Activated naive CD8-positive, alpha-beta T cell treated with anti-CD3 and anti-CD28 coated beads, Interleukin-2, amount 50 U/mL, for 24 hours (primary cell): ENCODE measurements around the gene PFKFB3.
"Not testable (repeated sequence)": the region's sequence is repeated elsewhere in the genome, so short reads cannot be mapped to it uniquely, and the experiment has no call there.

Source experiments
- ATAC-seq: fragments of 150-1000 bp; cut with Tn5 transposase; one replicate; pipeline ENCODE4 v1.10.0; 2021
- DNase-seq: peaks from one replicate; pipeline ENCODE4 v3.0.0; 2021
- H3K27ac Mint-ChIP-seq: one replicate; pipeline ENCODE4 v1.8.0; 2021; ENCODE audit warnings: mild to moderate bottlenecking, mixed read lengths
- H3K27me3 Mint-ChIP-seq: one replicate; pipeline ENCODE4 v1.8.0; 2021; ENCODE audit warnings: mixed read lengths
- H3K36me3 Mint-ChIP-seq: one replicate; pipeline ENCODE4 v1.8.0; 2021; ENCODE audit warnings: low read depth, mixed read lengths
- H3K4me1 Mint-ChIP-seq: one replicate; pipeline ENCODE4 v1.8.0; 2021; ENCODE audit warnings: mixed read lengths
- H3K4me3 Mint-ChIP-seq: one replicate; pipeline ENCODE4 v1.8.0; 2021; ENCODE audit warnings: mild to moderate bottlenecking, moderate library complexity, mixed read lengths
- H3K9me3 Mint-ChIP-seq: one replicate; pipeline ENCODE4 v1.8.0; 2021; ENCODE audit warnings: mixed read lengths

Gene PFKFB3

GRCh38 chr10:6202098-6202683 lies 541 bp upstream of the PFKFB3 start:
- ATAC-seq (no peak), DNase-seq (peak; percentile 36)
- peak overlapping the region; percentile 97 for H3K27ac Mint-ChIP-seq
- H3K36me3 Mint-ChIP-seq = peaks cover 7% of the 10 kb centered on the region
- peaks cover 42% of the 10 kb centered on the region for H3K4me1 Mint-ChIP-seq
- no peaks in the 10 kb centered on the region for H3K9me3 Mint-ChIP-seq
- no peaks in the 10 kb centered on the region for H3K27me3 Mint-ChIP-seq
- H3K4me3 Mint-ChIP-seq = peak overlapping the region; percentile 84

DNA sequence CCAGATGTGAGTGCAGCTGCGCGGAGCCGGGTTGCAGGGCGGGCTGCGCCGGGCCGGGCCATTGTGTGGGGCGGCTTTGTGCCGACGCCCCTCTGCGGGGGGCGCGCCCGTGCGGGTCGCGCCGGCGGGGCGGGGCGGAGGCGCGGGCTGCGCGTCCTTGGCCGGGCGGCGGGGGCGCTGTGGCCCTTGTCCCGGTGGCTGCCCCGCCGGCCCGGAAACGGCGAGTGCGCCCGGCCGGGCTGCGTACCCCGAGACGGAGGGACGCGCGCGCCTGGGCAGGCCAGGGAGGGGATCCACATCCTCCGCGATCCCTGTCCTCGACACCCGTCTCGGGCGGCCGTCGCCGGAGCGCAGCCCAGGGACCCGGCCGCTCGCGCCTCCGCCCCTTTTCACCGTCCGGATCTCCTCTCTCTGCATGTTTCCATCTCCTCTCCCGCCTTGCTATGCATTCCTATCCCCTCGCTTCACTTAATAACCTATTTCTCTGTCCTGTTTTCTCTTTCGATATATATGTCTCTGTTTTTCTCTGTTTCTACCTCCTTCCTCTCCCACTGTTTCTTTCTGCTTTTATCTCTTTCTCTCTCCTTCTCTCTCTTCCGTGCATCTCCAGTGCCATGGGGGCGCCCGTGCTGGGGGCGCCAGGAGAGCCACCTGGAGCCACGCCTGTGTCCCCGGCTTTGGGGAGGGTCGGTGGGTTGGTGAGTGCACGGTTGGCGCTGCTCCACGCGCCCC lies 765 bp downstream of the PFKFB3 start:
- H3K9me3 Mint-ChIP-seq = no peaks in the 10 kb centered on the region
- H3K4me1 Mint-ChIP-seq = peaks cover 44% of the 10 kb centered on the region
- H3K27ac Mint-ChIP-seq = peak overlapping the region; percentile 89
- H3K27me3 Mint-ChIP-seq = no peaks in the 10 kb centered on the region
- peaks cover 10% of the 10 kb centered on the region for H3K36me3 Mint-ChIP-seq
- peak; percentile 74 for DNase-seq
- peak overlapping the region; percentile 99 for H3K4me3 Mint-ChIP-seq
- peak; percentile 23 for ATAC-seq

DNA sequence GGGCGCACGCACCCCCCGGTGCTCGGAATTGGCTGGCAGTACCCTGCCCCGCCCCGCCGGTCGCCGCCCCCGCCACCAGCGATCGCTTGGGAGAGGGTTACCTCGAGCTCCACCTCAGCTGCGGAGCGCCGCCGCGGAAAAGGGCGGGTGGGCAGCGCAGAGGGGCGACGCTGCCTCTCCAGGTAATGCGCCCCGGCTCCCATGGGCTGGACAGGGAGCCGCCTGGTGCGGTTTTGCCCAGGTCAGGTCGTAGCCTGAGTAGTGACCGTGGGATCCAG lies 1.3 kb downstream of the PFKFB3 start:
- Mint-ChIP-seq H3K4me1 (peaks cover 42% of the 10 kb centered on the region), H3K4me3 (peak overlapping the region; percentile 99), H3K27ac (no peak overlapping the region), H3K36me3 (peaks cover 10% of the 10 kb centered on the region), H3K9me3 (no peaks in the 10 kb centered on the region), H3K27me3 (no peaks in the 10 kb centered on the region)
- no peak for ATAC-seq
- peak; percentile 69 for DNase-seq

DNA sequence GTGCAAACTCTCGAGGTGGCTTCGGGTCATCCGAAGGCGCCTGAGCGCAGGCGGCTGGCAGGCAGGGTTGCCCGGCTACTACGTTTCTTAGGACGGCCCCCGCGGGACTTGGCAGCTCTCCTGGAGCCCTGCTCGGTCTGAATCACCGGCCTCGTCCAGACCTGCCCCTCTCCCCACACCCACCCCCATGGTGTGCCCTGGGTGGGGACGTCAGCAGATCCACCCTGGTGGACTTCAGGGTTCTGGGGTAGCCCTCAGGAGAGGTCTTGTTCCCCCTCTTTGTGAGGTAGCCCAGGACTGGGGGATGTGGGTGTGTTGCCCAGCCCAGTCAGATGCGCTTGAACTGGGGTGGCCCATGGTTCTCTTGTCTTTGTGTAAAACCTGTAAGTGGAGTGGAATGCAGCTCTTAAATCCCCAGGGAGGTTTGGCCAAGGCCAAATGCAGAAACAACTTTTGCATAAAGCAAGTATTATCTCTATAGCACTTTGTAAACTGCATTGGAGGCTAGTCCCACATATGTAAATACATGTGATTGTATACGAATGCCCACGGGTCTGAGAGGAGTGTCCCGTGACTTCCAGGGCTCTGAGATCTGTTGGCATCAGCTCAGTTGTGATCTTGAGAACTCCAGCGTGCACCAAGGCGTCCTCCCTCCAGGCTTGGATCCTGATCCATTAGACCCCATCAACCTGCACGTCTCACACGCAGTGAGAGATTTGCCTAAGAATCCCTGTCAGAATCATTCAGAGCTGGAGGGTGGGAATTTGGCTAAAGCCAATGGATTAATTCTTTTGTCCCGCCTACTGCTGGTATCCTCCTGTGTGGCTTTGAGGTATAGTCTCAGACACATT lies 1.8 kb downstream of the PFKFB3 start:
- Mint-ChIP-seq H3K27me3 (no peaks in the 10 kb centered on the region), H3K4me3 (peak overlapping the region; percentile 99), H3K36me3 (peaks cover 10% of the 10 kb centered on the region), H3K4me1 (peaks cover 40% of the 10 kb centered on the region), H3K27ac (no peak overlapping the region), H3K9me3 (no peaks in the 10 kb centered on the region)
- ATAC-seq = no peak
- no peak for DNase-seq

GRCh38 chr10:6206486-6206885 lies 3.8 kb downstream of the PFKFB3 start:
- H3K27ac Mint-ChIP-seq, H3K36me3 Mint-ChIP-seq, ATAC-seq, DNase-seq, H3K27me3 Mint-ChIP-seq, H3K9me3 Mint-ChIP-seq, H3K4me3 Mint-ChIP-seq: not testable (repeated sequence)
- peaks cover 27% of the 10 kb centered on the region for H3K4me1 Mint-ChIP-seq

GRCh38 chr10:6207658-6208057 lies 4.9 kb downstream of the PFKFB3 start:
- no peaks in the 10 kb centered on the region for H3K27me3 Mint-ChIP-seq
- H3K4me3 Mint-ChIP-seq = no peak overlapping the region
- H3K9me3 Mint-ChIP-seq = no peaks in the 10 kb centered on the region
- DNase-seq (no peak), ATAC-seq (no peak)
- peaks cover 18% of the 10 kb centered on the region for H3K4me1 Mint-ChIP-seq
- no peak overlapping the region for H3K27ac Mint-ChIP-seq
- peaks cover 10% of the 10 kb centered on the region for H3K36me3 Mint-ChIP-seq

DNA sequence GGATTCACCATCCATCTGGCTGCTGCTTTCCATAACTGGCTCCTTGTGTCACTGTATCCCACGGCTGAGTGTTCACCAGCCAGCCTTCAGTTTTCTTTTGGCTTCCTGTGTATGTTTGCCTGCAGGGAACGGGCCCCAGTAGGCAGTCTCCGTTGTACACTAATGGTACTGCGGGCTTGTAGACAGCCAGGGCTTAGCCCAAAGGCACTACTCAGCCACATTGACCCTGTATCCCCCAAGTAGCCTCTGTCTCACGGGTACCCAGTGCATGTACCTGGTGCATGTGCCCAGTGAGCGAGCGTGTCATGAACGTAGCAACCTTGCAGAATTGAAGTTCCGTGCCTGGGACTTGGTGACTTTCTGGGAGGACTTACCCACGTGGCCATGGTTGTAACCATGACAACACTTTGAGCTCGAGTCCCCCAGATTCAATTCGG lies 6.1 kb downstream of the PFKFB3 start:
- ATAC-seq (no peak), DNase-seq (no peak)
- no peaks in the 10 kb centered on the region for H3K9me3 Mint-ChIP-seq
- H3K36me3 Mint-ChIP-seq = peaks cover 14% of the 10 kb centered on the region
- H3K27me3 Mint-ChIP-seq = no peaks in the 10 kb centered on the region
- no peak overlapping the region for H3K27ac Mint-ChIP-seq
- peaks cover 16% of the 10 kb centered on the region for H3K4me1 Mint-ChIP-seq
- H3K4me3 Mint-ChIP-seq = no peak overlapping the region

- Mint-ChIP-seq H3K4me1 (peaks cover 8% of the 10 kb centered on the region), H3K27me3 (no peaks in the 10 kb centered on the region), H3K4me3 (no peak overlapping the region), H3K9me3 (no peaks in the 10 kb centered on the region), H3K27ac (no peak overlapping the region), H3K36me3 (peaks cover 21% of the 10 kb centered on the region)
- ATAC-seq = no peak
- no peak for DNase-seq
Observed at GRCh38 chr10:6211341-6211670, 8.6 kb downstream of the PFKFB3 start.

DNA sequence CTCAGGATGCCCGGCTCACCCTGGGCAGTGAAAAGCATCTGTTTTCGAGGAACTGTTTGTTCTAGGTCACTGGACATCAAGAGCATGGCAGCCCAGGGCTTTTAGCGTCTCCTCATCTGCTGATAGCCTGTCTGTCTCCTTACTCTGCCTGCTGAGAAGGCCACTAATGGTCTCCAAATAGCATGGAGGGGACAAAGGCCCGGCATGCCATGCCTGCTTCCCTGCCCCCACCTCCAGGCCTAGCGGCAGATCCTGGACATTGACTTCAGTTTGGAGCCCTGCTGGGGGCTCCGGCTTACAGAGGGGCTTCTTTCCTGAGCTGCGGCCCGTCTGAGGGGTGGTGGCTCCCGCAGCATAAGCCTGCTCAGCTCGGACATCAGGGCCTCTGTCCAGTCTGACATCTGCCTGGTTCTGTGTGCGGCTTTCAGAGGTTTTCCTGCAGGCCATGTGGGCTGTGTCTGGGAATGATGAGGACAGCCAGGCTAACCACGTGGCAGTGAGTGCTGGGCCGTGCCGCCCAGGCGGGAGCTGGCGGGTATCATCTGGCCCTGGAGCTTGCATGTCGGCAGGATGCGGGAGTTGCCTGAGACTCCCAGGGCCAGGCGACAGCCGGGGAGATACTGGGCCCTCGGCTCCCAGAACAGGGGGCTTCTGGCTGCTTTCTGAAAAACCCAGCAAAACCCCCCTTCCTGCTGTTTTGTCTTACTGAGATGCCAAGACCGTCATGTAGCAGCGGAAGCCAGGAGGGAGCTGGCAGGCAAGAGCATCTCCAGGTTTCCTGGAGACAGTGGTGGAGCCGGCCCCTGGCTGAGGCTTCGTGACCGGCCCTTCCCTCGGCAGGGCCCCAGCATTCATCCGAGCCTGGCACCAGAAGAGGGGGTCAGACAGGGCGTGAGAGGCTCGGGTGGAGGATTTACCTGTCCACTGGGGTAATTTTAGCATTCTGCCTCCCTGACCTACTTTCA lies 9.2 kb downstream of the PFKFB3 start:
- ATAC-seq (no peak), DNase-seq (no peak)
- H3K4me1 Mint-ChIP-seq = peaks cover 8% of the 10 kb centered on the region
- peaks cover 28% of the 10 kb centered on the region for H3K36me3 Mint-ChIP-seq
- H3K27me3 Mint-ChIP-seq = no peaks in the 10 kb centered on the region
- no peak overlapping the region for H3K27ac Mint-ChIP-seq
- H3K4me3 Mint-ChIP-seq = no peak overlapping the region
- no peaks in the 10 kb centered on the region for H3K9me3 Mint-ChIP-seq

DNA sequence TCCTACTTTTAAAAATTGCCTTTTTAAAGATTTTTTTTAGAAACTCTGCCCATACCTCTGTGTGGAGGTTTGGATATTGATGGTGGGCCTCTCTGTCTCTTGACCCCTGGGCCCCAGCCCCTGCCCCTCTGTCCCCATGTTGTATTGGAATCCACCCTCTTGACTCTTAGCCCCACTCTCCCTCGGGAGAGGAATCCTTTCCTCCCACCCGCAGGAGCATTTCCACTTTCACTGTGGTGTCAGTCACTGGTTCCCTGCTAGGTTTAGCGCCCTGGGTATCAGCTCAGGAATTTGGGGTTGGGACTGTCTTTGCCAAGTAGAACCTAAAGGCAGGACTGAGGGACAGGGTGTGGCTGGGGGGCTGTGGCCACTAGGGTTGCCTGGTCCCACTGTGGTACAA lies 10.1 kb downstream of the PFKFB3 start:
- Mint-ChIP-seq H3K27ac (no peak overlapping the region), H3K36me3 (peaks cover 34% of the 10 kb centered on the region), H3K4me3 (no peak overlapping the region), H3K9me3 (no peaks in the 10 kb centered on the region), H3K4me1 (peaks cover 3% of the 10 kb centered on the region), H3K27me3 (no peaks in the 10 kb centered on the region)
- no peak for ATAC-seq
- no peak for DNase-seq

GRCh38 chr10:6213257-6213905 lies 10.6 kb downstream of the PFKFB3 start:
- peaks cover under 1% of the 10 kb centered on the region for H3K4me1 Mint-ChIP-seq
- ATAC-seq (no peak), DNase-seq (no peak)
- no peak overlapping the region for H3K4me3 Mint-ChIP-seq
- H3K9me3 Mint-ChIP-seq = no peaks in the 10 kb centered on the region
- no peak overlapping the region for H3K27ac Mint-ChIP-seq
- peaks cover 38% of the 10 kb centered on the region for H3K36me3 Mint-ChIP-seq
- no peaks in the 10 kb centered on the region for H3K27me3 Mint-ChIP-seq

GRCh38 chr10:6213908-6214307 lies 11.2 kb downstream of the PFKFB3 start:
- ATAC-seq (no peak), DNase-seq (no peak)
- Mint-ChIP-seq H3K9me3 (no peaks in the 10 kb centered on the region), H3K27me3 (no peaks in the 10 kb centered on the region), H3K4me1 (no peaks in the 10 kb centered on the region), H3K27ac (no peak overlapping the region), H3K36me3 (peaks cover 43% of the 10 kb centered on the region), H3K4me3 (no peak overlapping the region)

DNA sequence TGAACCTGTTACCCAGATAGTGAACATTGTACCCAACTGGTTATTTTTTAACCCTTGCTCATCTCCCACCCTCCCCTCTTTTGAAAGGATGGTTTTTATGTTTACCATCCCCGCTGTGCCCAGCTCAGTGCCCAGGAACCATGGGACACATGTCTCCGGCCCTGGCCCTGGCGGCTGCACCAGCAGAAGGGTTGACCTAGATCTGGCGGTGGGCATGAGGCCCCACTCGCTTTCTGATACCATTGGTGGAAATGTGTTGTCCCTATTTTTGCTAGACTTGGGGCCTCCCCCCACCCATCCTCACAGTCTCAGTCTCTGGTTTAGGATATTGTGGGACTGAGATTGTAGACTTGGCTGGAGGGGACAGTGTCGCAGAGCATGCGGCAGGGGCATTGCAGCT lies 11.9 kb downstream of the PFKFB3 start:
- ATAC-seq (no peak), DNase-seq (no peak)
- H3K27ac Mint-ChIP-seq = no peak overlapping the region
- no peaks in the 10 kb centered on the region for H3K4me1 Mint-ChIP-seq
- H3K27me3 Mint-ChIP-seq = no peaks in the 10 kb centered on the region
- peaks cover 47% of the 10 kb centered on the region for H3K36me3 Mint-ChIP-seq
- H3K9me3 Mint-ChIP-seq = no peaks in the 10 kb centered on the region
- H3K4me3 Mint-ChIP-seq = no peak overlapping the region

- no peak overlapping the region for H3K27ac Mint-ChIP-seq
- H3K4me3 Mint-ChIP-seq = no peak overlapping the region
- H3K27me3 Mint-ChIP-seq = no peaks in the 10 kb centered on the region
- ATAC-seq (no peak), DNase-seq (no peak)
- no peaks in the 10 kb centered on the region for H3K4me1 Mint-ChIP-seq
- peaks cover 49% of the 10 kb centered on the region for H3K36me3 Mint-ChIP-seq
- H3K9me3 Mint-ChIP-seq = no peaks in the 10 kb centered on the region
Observed at GRCh38 chr10:6215241-6215640, 12.5 kb downstream of the PFKFB3 start.
